Lung (tissue), 12 donors: ENCODE results near the gene HIBCH. TPM values are rescaled to one million over a fixed set of nuclear protein-coding genes. Genes with fewer than 3 reads are reported as not detected.

Source experiments
- ATAC-seq: fragments of 200-7000 bp; cut with Tn5 transposase; one replicate; pipeline ENCODE4 v1.9.1; 2020; ENCODE audit warnings: moderate number of reproducible peaks; ENCODE audit not compliant: insufficient read depth, low FRiP score
- DNase-seq, 3 donors: peaks; one replicate each; pipeline ENCODE4 v3.0.0-alpha.2; 2013 to 2017
- H3K27ac ChIP-seq, 2 donors: one replicate each; pipeline ENCODE4 v1.5.1; 2013; ENCODE audit warnings: mild to moderate bottlenecking in 2 of 2, moderate library complexity in 2 of 2, control low read depth in 1 of 2, inconsistent platforms in 1 of 2, low read depth in 1 of 2, low read length in 1 of 2
- H3K27me3 ChIP-seq, 3 donors: one replicate each; pipeline ENCODE4 v1.5.1; 2013; ENCODE audit warnings: low read length in 2 of 3; ENCODE audit not compliant: control insufficient read depth in 3 of 3, insufficient read depth in 3 of 3
- H3K36me3 ChIP-seq, 4 donors: one replicate each; pipeline ENCODE4 v1.5.1; 2013; ENCODE audit warnings: low read length in 4 of 4, mild to moderate bottlenecking in 1 of 4, moderate library complexity in 1 of 4; ENCODE audit not compliant: control insufficient read depth in 4 of 4, insufficient read depth in 4 of 4
- H3K4me1 ChIP-seq, 5 donors: one replicate each; pipeline ENCODE4 v1.5.1; 2013; ENCODE audit warnings: low read length in 5 of 5, mild to moderate bottlenecking in 2 of 5, moderate library complexity in 1 of 5; ENCODE audit not compliant: control insufficient read depth in 5 of 5, insufficient read depth in 5 of 5
- H3K4me3 ChIP-seq: one replicate; pipeline ENCODE4 v1.5.1; 2013; ENCODE audit warnings: mild to moderate bottlenecking, control low read depth, moderate library complexity
- H3K9ac ChIP-seq, 2 donors: one replicate each; pipeline ENCODE4 v1.5.1; 2013; ENCODE audit warnings: low read length in 2 of 2, control low read depth in 1 of 2; ENCODE audit not compliant: insufficient read depth in 1 of 2
- H3K9me3 ChIP-seq, 4 donors: one replicate each; pipeline ENCODE4 v1.5.1; 2013; ENCODE audit warnings: low read length in 3 of 4, mild to moderate bottlenecking in 1 of 4, moderate library complexity in 1 of 4; ENCODE audit not compliant: control insufficient read depth in 4 of 4, insufficient read depth in 3 of 4
- WGBS, 2 donors: extraction: QIAGEN DNeasy Blood & Tissue Kit; methylation state at CpG; one replicate each; pipeline ENCODE4 v1.1.7; 2013; 5-methylcytosine and 5-hydroxymethylcytosine counted together
- polyA plus RNA-seq, 2 donors: library from polyadenylated mRNA; stranded (reverse); fragments of 200-250 nt; gene quantifications; one replicate each; pipeline ENCODE4 v1.2.1, GENCODE V29; 2013
- total RNA-seq, 2 donors: library from RNA; depleted of rRNA in 1 of 2; stranded (reverse); fragments of >200 nt in 1 of 2; gene quantifications; one replicate each; pipeline ENCODE4 v1.2.1, GENCODE V29; 2014 to 2021
- TF ChIP-seq, protein P1 (sequence below): IDR thresholded peaks from 2 replicates; pipeline ENCODE4 v1.5.1; 2012; ENCODE audit warnings: mild to moderate bottlenecking; ENCODE audit errors: control extremely low read depth, extremely low read depth
- donor health status: control.
- donor health status: control.
- donor health status: Bipolar disorder and iron deficiency.
- donor health status: healthy.
- donor health status: DM: yes; HTN: yes; CAD: no.

Gene HIBCH
- total and polyA plus RNA-seq, 4 donors = 14.2 to 50.0 (median 17.9) TPM

DNA sequence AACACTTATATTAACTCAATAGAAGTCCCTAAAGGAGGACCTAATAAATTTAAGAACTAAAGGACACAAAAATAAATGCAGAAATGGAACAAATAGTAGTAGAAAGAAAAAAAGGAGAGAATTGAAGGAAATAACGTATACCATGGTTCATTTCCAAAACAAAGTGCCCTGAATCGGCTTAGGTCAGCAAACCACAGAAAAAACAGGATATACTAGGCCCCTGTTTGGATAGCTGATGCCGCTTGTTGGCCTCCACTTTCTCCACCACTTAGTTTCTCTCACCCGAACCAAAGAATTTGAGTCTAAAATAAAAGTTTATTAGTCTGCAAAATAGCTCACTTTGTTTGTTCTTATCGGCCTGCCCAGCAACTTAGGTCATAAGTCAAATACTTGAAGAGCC is 100.4 kb downstream of the HIBCH start:
- no peak overlapping the region for H3K9ac ChIP-seq
- TF ChIP-seq, protein P1, sequence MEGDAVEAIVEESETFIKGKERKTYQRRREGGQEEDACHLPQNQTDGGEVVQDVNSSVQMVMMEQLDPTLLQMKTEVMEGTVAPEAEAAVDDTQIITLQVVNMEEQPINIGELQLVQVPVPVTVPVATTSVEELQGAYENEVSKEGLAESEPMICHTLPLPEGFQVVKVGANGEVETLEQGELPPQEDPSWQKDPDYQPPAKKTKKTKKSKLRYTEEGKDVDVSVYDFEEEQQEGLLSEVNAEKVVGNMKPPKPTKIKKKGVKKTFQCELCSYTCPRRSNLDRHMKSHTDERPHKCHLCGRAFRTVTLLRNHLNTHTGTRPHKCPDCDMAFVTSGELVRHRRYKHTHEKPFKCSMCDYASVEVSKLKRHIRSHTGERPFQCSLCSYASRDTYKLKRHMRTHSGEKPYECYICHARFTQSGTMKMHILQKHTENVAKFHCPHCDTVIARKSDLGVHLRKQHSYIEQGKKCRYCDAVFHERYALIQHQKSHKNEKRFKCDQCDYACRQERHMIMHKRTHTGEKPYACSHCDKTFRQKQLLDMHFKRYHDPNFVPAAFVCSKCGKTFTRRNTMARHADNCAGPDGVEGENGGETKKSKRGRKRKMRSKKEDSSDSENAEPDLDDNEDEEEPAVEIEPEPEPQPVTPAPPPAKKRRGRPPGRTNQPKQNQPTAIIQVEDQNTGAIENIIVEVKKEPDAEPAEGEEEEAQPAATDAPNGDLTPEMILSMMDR = no peak
- H3K27ac ChIP-seq = no peak overlapping the region
- no peaks in the 10 kb centered on the region for H3K27me3 ChIP-seq
- no peak overlapping the region for H3K4me3 ChIP-seq
- H3K9me3 ChIP-seq = peaks cover 0 to 6% (median 0%) of the 10 kb centered on the region in 4 donors
- H3K4me1 ChIP-seq = peaks cover 0 to 17% (median 4%) of the 10 kb centered on the region in 5 donors
- ATAC-seq (no peak), DNase-seq (no peak)
- WGBS, 2 donors = 75 to 84% methylated on average over 5 of the region's 5 CpGs
- peaks cover 0 to 14% (median 4%) of the 10 kb centered on the region in 4 donors for H3K36me3 ChIP-seq

DNA sequence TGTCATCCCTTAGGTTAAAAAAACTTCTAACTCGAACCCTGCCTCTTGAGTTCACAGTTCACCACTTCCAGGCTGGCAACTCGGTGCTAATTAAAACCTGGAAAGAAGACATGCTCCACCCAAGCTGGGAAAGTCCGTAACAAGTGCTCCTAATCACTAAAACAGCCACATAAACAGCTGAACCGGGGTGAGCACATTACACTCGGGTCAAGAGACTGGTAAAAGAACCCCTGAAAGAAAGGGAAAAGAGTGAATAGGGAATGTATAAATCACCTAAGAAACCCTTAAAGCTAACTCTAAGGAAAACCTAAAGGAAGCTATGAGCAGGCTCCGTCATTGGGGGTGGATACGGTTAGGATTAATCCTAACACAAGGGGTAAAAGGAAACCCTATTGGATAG is 102.0 kb downstream of the HIBCH start:
- Histone ChIP-seq H3K27ac (no peak overlapping the region), H3K9me3 (no peaks in the 10 kb centered on the region), H3K9ac (no peak overlapping the region), H3K36me3 (peaks cover 0 to 6% (median 0%) of the 10 kb centered on the region in 4 donors), H3K4me1 (peaks cover 0 to 20% (median 4%) of the 10 kb centered on the region in 5 donors), H3K27me3 (no peaks in the 10 kb centered on the region), H3K4me3 (no peak overlapping the region)
- TF ChIP-seq, protein P1 = no peak
- WGBS, 2 donors = 96 to 97% methylated on average over 7 of the region's 7 CpGs
- ATAC-seq (no peak), DNase-seq (no peak)

- no peak overlapping the region for H3K9ac ChIP-seq
- no peak for ATAC-seq
- H3K27ac ChIP-seq = no peak overlapping the region
- H3K27me3 ChIP-seq = no peaks in the 10 kb centered on the region
- TF ChIP-seq, protein P1 = no peak
- H3K9me3 ChIP-seq = no peaks in the 10 kb centered on the region
- H3K4me1 ChIP-seq = peaks cover 0 to 20% (median 4%) of the 10 kb centered on the region in 5 donors
- peak; percentile 11 to 42 (median 39) for DNase-seq
- WGBS, 2 donors = 63 to 65% methylated on average over 3 of the region's 3 CpGs
- H3K4me3 ChIP-seq = no peak overlapping the region
- peaks cover 0 to 9% (median 2%) of the 10 kb centered on the region in 4 donors for H3K36me3 ChIP-seq
These were observed 102.8 kb downstream of the HIBCH start for GRCh38 chr2:190216829-190217228.

DNA sequence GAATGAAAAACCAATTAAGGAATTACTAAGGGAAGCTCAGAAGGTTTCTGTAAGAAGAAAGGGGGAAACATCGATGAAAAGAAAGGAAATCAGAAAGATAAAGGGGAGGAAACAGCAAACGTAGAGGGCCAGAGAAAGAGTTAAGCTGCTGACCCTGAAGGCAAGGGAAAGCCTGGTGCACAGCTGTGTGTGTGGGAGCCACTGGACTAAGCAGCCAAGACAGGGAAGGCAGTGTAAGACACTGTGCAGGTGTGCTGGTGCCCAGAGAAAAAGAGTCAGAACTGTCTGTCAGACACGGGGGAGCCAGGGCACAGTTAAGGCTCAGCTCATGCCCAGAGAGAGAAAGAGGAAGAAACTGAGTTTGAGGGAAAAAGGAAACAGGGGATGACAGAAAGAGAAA is 104.0 kb downstream of the HIBCH start:
- WGBS, 2 donors = 32 to 43% methylated on average over 3 of the region's 3 CpGs
- H3K27ac ChIP-seq = no peak overlapping the region
- no peak for DNase-seq
- H3K9me3 ChIP-seq = no peaks in the 10 kb centered on the region
- H3K27me3 ChIP-seq = no peaks in the 10 kb centered on the region
- no peak overlapping the region for H3K4me3 ChIP-seq
- no peak for ATAC-seq
- peaks cover 0 to 20% (median 4%) of the 10 kb centered on the region in 5 donors for H3K4me1 ChIP-seq
- peaks cover 0 to 12% (median 3%) of the 10 kb centered on the region in 4 donors for H3K36me3 ChIP-seq
- H3K9ac ChIP-seq = peak overlapping the region in 1 of 2 donors; percentile 46
- TF ChIP-seq, protein P1 = no peak
